Subcutaneous adipose tissue (tissue), 4 donors: ENCODE data around the gene ANAPC15. TPM values are rescaled to one million over a fixed set of nuclear protein-coding genes. Genes with fewer than 3 reads are reported as not detected.

ENCODE experiments used
- total RNA-seq, 4 donors: library from RNA; depleted of rRNA; stranded (reverse); fragments of >200 nt; gene quantifications; one replicate each; pipeline ENCODE4 v1.1.0, GENCODE V29; 2016
- TF ChIP-seq, protein P1 (sequence below): fragments of 450-650 bp; IDR thresholded peaks from one replicate; pipeline ENCODE4 v1.5.1; 2016; ENCODE audit warnings: low read depth, mild to moderate bottlenecking, control low read depth, antibody characterized with exemption, moderate library complexity

ANAPC15 gene
- total RNA-seq: 10 to 100 TPM; 17.3 to 28.6 (median 21.1) TPM

DNA sequence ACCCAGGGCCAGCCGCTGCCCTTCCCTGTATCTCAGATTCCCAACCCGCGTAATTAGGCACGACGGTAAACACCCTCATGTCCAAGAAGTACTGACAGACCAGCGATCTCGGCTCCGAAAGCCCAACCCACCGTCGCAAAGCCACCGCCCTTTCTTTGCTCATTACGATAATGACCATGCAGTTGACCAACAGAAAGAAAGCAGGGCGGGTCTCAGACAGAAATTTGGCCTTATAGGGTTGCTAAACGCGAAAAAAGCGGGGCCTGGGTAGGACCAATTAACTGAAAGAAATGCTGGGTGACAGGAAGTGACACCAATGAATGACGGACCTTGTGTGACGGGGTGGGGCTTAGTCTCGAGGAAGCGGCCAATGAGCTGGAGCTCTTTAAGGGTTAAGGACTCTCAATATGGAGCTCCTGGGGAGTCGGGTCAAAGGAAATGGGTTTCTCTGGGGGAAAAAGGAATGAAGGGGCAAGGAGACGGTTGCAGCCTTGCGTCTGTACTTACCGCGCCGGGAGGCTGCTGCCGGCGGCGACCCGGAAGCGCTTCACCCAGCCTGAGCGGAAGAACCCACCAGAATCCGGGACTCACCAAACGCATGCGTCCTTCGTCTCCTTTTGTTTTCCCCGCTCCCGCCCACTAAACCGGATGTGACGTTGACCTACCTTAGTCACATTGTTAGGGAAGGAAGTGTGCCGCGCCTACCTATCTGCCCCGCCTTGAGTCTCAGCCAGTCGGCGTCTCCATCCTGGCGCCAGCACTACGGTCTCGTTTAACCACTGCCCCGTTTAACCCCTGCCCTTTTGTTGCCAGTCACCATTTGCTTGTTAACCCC lies at the start of gene ANAPC15:
Gene ANAPC15 (minus strand): TSS at position 553 of the 835 bp plus-strand sequence. CDS start 1,419 bp downstream, outside the sequence.
- TF ChIP-seq, protein P1, sequence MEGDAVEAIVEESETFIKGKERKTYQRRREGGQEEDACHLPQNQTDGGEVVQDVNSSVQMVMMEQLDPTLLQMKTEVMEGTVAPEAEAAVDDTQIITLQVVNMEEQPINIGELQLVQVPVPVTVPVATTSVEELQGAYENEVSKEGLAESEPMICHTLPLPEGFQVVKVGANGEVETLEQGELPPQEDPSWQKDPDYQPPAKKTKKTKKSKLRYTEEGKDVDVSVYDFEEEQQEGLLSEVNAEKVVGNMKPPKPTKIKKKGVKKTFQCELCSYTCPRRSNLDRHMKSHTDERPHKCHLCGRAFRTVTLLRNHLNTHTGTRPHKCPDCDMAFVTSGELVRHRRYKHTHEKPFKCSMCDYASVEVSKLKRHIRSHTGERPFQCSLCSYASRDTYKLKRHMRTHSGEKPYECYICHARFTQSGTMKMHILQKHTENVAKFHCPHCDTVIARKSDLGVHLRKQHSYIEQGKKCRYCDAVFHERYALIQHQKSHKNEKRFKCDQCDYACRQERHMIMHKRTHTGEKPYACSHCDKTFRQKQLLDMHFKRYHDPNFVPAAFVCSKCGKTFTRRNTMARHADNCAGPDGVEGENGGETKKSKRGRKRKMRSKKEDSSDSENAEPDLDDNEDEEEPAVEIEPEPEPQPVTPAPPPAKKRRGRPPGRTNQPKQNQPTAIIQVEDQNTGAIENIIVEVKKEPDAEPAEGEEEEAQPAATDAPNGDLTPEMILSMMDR: no peak

DNA sequence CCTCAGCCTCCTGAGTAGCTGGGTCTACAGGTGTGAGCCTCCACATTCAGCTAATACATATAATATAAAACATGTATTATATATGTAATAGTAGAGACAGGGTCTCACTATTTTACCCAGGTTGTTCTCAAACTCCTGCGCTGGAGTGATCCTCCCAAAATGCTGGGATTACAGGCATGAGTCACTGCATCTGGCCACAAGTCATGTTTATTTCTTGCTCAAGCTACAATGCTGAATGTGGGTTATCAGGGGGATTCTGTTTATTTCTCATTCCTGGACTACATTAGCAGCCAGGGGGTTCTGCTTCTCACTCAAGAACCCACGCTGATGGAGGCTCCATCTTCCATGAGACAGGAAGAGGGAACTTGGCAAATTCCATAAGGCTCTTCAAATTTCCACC lies 47.8 kb upstream of the ANAPC15 start:
- TF ChIP-seq, protein P1: no peak

DNA sequence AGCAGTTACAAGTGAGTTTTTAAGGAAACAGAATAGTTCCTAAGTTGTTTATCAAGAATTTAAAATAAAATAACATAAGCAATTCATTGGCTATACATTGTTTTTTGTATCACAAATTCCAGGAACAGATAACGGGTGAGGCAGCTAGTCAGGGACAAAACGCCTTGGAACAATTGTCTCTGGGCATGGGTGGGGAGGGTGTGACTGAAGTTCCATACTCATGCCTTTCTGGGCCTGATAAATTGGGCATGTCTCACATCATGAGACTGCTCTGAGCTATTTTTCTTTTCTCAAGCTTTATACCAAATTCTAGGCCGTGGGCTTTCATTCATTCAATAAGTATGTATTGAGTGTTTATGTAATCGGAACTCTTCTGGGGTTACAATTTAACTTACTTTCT lies 44.6 kb upstream of the ANAPC15 start:
- TF ChIP-seq, protein P1: no peak

DNA sequence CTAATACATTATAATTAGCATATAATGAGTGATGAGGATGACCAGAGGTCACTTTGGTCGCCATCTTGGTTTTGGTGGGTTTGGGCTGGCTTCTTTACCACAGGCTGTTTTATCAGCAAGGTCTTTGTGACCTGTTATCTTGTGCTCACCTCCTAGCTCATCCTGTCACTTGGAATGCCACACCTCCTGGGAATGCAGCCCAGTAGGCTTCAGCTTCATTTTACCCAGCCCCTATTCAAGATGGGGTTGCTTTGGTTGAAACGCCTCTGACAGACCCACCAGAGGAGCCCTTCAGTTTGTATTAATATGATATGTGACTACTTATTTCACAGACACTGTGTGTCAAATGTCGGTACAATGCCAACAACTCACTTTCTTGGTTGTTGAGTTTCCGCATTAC lies 43.3 kb upstream of the ANAPC15 start:
- TF ChIP-seq, protein P1: no peak

DNA sequence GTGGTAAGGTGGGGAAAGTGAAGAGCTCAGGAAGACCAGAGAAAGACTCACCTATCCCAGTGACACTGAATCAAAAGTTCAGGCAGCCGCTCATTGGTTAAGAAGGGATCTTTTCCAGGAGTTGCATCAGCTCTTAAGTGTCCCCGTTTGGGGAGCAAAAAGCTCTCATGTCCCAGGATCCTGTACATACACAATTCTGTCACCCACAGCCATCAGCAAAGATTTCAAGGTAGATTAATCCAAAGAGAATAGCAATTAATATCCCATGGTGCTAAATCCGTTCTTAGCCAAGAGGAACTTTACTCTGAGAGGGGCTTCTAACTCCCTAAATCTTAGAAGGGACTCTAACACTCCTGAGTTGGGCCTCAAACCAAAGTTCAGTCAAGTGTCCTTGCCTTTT lies 42.3 kb upstream of the ANAPC15 start:
- TF ChIP-seq, protein P1: no peak

DNA sequence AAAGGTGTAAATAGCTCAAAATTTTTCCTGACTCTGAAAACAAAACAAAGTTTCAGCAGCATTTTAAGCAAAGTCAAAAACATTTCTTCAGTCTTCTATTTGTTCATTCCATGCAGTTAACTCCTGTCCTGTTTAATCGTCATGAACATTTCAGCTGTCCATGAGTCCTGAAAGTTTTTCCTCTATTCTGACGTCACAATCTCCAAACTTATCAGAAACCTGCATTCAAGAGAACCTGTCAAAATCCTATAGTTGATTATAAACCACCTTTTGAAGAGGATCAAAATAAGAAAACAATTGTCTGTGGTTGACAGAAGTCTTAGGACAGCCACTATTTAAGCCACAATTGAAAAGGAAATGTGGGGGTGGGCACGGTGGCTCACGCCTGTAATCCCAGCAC lies 38.4 kb upstream of the ANAPC15 start:
- TF ChIP-seq, protein P1: no peak

DNA sequence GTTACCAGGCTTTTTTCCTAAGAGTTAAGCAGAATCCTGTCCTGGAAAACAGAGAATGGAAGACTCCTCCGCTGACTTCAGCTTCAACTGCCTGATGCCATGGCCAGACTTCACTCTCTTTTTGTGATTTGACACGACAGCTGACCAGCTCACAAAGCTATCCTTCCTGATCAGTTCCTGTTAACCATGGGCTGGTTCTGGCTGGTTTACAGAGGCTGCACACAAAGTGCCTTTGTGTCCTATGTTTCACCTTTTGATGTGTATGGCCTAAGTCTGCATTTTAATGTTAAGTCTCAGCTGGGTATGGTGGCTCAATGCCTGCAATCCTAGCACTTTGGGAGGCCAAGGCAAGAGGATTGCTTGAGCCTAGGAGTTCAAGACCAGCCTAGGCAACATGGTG lies 34.1 kb upstream of the ANAPC15 start:
- TF ChIP-seq, protein P1: no peak
